Astrocyte (in vitro differentiated cells and primary cell): ENCODE results near the gene OR8K3. TPM values are rescaled to one million over a fixed set of nuclear protein-coding genes. Genes with fewer than 3 reads are reported as not detected.

Experiments used
- DNase-seq: peaks from one replicate; pipeline ENCODE4 v3.0.0-alpha.2; 2010; ENCODE audit warnings: low read depth
- FAIRE-seq: peaks from 2 replicates; lab custom pipeline; 2011; peaks lifted over from hg19 to GRCh38; lab: Jason Lieb, UNC
- H2AFZ ChIP-seq: 2 replicates; pipeline ENCODE4 v1.6.0; 2012; ENCODE audit warnings: low read depth, low read length, inconsistent platforms
- H3K27ac ChIP-seq: 2 replicates; pipeline ENCODE4 v1.5.1; 2011; ENCODE audit warnings: low read depth, low read length, inconsistent platforms
- H3K27me3 ChIP-seq: 2 replicates; pipeline ENCODE4 v1.6.0; 2011; ENCODE audit warnings: low read length, inconsistent platforms; ENCODE audit not compliant: insufficient read depth
- H3K36me3 ChIP-seq: 2 replicates; pipeline ENCODE4 v1.5.1; 2011; ENCODE audit warnings: low read length, inconsistent platforms; ENCODE audit not compliant: insufficient read depth
- H3K4me1 ChIP-seq: 2 replicates; pipeline ENCODE4 v1.5.1; 2011; ENCODE audit warnings: low read length, inconsistent platforms; ENCODE audit not compliant: insufficient read depth
- H3K4me2 ChIP-seq: 2 replicates; pipeline ENCODE4 v1.6.0; 2012; ENCODE audit warnings: low read length, inconsistent platforms
- H3K4me3 ChIP-seq: 2 replicates; pipeline ENCODE4 v1.5.1; 2011; ENCODE audit warnings: low read depth, mild to moderate bottlenecking, low read length, inconsistent platforms; ENCODE audit not compliant: insufficient read depth
- H3K79me2 ChIP-seq: 2 replicates; pipeline ENCODE4 v1.6.0; 2012; ENCODE audit warnings: mild to moderate bottlenecking, low read length, inconsistent platforms; ENCODE audit not compliant: insufficient read depth
- H3K9ac ChIP-seq: 2 replicates; pipeline ENCODE4 v1.6.0; 2012; ENCODE audit warnings: mild to moderate bottlenecking, low read length, inconsistent platforms
- H3K9me3 ChIP-seq: 2 replicates; pipeline ENCODE4 v1.5.1; 2012; ENCODE audit warnings: low read depth, mild to moderate bottlenecking, low read length, inconsistent platforms; ENCODE audit not compliant: insufficient read depth
- H4K20me1 ChIP-seq: 2 replicates; pipeline ENCODE4 v1.6.0; 2012; ENCODE audit warnings: low read length, inconsistent platforms; ENCODE audit not compliant: insufficient read depth
- H3K27ac Mint-ChIP-seq: one replicate; pipeline ENCODE4 v1.8.0; 2021; ENCODE audit warnings: mild to moderate bottlenecking, mixed read lengths; ENCODE audit not compliant: unreplicated experiment
- H3K27me3 Mint-ChIP-seq: one replicate; pipeline ENCODE4 v1.8.0; 2021; ENCODE audit warnings: low read depth, mixed read lengths; ENCODE audit not compliant: unreplicated experiment
- H3K36me3 Mint-ChIP-seq: one replicate; pipeline ENCODE4 v1.8.0; 2021; ENCODE audit warnings: low read depth, mixed read lengths; ENCODE audit not compliant: unreplicated experiment
- H3K4me1 Mint-ChIP-seq: one replicate; pipeline ENCODE4 v1.8.0; 2021; ENCODE audit warnings: low read depth, mixed read lengths; ENCODE audit not compliant: unreplicated experiment
- H3K4me3 Mint-ChIP-seq: one replicate; pipeline ENCODE4 v1.8.0; 2021; ENCODE audit warnings: mild to moderate bottlenecking, moderate library complexity, mixed read lengths; ENCODE audit not compliant: unreplicated experiment
- H3K9me3 Mint-ChIP-seq: one replicate; pipeline ENCODE4 v1.8.0; 2021; ENCODE audit warnings: mild to moderate bottlenecking, mixed read lengths; ENCODE audit not compliant: unreplicated experiment
- EZH2 ChIP-seq: IDR thresholded peaks from 2 replicates; pipeline ENCODE4 v1.6.1; 2012; ENCODE audit warnings: mild to moderate bottlenecking, low read length, inconsistent platforms; ENCODE audit not compliant: insufficient read depth
- total RNA-seq: library from RNA; stranded (reverse); gene quantifications from 2 replicates; pipeline ENCODE4 v1.2.1, GENCODE V29; 2021
- TF ChIP-seq, protein P1 (sequence below): IDR thresholded peaks from 2 replicates; pipeline ENCODE4 v1.5.1; 2011; ENCODE audit warnings: low read depth, mild to moderate bottlenecking, inconsistent platforms, low read length, moderate library complexity; ENCODE audit not compliant: insufficient read depth

Gene OR8K3
- total RNA-seq, 1 donor from 2014 or later: not detected

DNA sequence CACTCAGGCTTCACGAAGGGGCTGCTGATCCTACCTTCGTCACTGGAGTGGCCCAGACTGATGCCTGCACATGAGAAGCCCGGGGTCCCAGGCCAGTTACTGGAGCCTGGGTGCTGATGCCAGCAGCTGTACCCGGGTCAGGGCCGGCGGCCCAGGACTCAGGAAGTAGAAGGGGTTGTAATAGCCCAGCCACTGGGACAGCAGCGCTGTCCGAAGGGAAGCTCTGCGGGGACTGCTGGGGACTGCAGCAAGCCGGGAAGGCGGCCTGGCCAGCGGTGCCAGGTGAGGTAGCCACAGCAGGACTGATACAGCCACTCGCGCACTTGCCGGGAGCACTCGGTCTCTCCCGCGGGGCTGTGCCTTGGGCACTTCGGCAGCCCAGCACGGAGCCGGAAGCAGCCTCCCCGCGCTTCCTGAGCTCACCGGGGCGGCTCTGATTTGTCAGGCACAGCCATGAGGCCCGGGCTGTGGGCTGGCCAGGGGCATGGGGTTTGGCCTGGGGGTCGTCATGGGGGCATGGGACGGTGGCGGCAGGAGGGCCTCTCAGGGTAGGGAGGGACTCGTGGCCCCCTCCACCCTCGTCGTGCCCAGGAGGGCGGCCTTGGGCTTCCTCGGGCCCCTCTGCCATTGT lies 17.0 kb downstream of the OR8K3 start:
- Histone ChIP-seq H3K27ac (no peak overlapping the region), H3K4me3 (no peak overlapping the region), H3K9ac (no peak overlapping the region), H3K27me3 (no peaks in the 10 kb centered on the region), H2AFZ (no peak overlapping the region), H4K20me1 (no peaks in the 10 kb centered on the region), H3K36me3 (no peaks in the 10 kb centered on the region), H3K4me1 (no peaks in the 10 kb centered on the region), H3K4me2 (no peak overlapping the region), H3K9me3 (no peaks in the 10 kb centered on the region), H3K79me2 (no peaks in the 10 kb centered on the region)
- Mint-ChIP-seq H3K27me3 (no peaks in the 10 kb centered on the region), H3K36me3 (peaks cover 2% of the 10 kb centered on the region), H3K9me3 (no peaks in the 10 kb centered on the region), H3K4me3 (no peak overlapping the region), H3K27ac (no peak overlapping the region), H3K4me1 (peaks cover 9% of the 10 kb centered on the region)
- FAIRE-seq (no peak), DNase-seq (no peak)
- TF ChIP-seq EZH2: no peak
- TF ChIP-seq, protein P1, sequence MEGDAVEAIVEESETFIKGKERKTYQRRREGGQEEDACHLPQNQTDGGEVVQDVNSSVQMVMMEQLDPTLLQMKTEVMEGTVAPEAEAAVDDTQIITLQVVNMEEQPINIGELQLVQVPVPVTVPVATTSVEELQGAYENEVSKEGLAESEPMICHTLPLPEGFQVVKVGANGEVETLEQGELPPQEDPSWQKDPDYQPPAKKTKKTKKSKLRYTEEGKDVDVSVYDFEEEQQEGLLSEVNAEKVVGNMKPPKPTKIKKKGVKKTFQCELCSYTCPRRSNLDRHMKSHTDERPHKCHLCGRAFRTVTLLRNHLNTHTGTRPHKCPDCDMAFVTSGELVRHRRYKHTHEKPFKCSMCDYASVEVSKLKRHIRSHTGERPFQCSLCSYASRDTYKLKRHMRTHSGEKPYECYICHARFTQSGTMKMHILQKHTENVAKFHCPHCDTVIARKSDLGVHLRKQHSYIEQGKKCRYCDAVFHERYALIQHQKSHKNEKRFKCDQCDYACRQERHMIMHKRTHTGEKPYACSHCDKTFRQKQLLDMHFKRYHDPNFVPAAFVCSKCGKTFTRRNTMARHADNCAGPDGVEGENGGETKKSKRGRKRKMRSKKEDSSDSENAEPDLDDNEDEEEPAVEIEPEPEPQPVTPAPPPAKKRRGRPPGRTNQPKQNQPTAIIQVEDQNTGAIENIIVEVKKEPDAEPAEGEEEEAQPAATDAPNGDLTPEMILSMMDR: no peak

DNA sequence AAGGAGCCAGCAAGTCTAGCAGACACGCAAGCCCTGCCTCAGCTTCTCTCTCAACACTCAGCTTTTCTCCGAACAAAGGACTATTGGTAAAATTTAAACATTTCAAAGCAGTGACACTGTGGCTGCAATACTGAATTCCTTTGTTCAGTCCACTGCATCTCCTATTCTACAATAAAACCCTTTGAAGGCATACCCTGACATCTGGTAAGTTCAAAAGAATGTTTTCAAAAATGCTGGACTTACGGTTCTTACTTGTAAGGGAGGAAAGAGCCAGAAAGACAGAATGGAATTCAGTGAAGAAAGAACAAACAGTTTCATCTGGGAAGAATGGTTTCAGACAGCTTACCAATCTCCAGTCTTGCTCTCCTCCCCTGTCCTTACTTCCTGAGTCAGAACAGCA lies 18.2 kb downstream of the OR8K3 start:
- H3K27ac Mint-ChIP-seq: no peak overlapping the region
- Histone ChIP-seq H3K36me3 (no peaks in the 10 kb centered on the region), H3K9me3 (no peaks in the 10 kb centered on the region), H3K27ac (no peak overlapping the region), H3K27me3 (no peaks in the 10 kb centered on the region), H3K4me1 (no peaks in the 10 kb centered on the region), H2AFZ (no peak overlapping the region), H4K20me1 (no peaks in the 10 kb centered on the region), H3K4me2 (no peak overlapping the region), H3K79me2 (no peaks in the 10 kb centered on the region), H3K9ac (no peak overlapping the region), H3K4me3 (no peak overlapping the region)
- DNase-seq: no peak
- no peak overlapping the region for H3K4me3 Mint-ChIP-seq
- H3K4me1 Mint-ChIP-seq: peaks cover 9% of the 10 kb centered on the region
- FAIRE-seq: no peak
- H3K36me3 Mint-ChIP-seq: peaks cover 2% of the 10 kb centered on the region
- no peaks in the 10 kb centered on the region for H3K27me3 Mint-ChIP-seq
- TF ChIP-seq EZH2: no peak
- TF ChIP-seq, protein P1: no peak
- H3K9me3 Mint-ChIP-seq: no peaks in the 10 kb centered on the region

DNA sequence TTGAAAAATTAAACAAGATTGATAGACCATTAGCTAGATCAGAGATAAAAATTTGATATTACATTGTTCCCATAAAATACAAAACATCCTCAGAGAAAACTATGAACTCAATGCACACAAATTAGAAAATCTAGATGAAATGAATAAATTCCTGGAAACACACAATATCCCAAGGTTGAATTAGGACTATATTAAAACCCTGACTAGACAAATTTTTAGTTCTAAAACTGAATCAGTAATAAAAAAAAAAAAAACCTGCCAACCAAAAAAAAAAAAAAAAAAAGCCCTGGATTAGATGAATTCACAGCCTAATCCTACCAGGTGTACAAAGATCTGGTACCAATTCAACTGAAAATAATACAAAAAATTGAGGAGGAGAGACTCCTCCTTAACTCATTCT lies 25.3 kb downstream of the OR8K3 start:
- Mint-ChIP-seq H3K9me3 (no peaks in the 10 kb centered on the region), H3K4me1 (no peaks in the 10 kb centered on the region)
- H3K36me3 ChIP-seq: no peaks in the 10 kb centered on the region

More for the DNA sequence above, 25.3 kb downstream of the OR8K3 start:
- DNase-seq (no peak), FAIRE-seq (no peak)
- Histone ChIP-seq H3K9me3 (no peaks in the 10 kb centered on the region), H3K4me2 (no peak overlapping the region), H3K4me1 (no peaks in the 10 kb centered on the region), H3K79me2 (no peaks in the 10 kb centered on the region), H3K27me3 (no peaks in the 10 kb centered on the region), H3K4me3 (no peak overlapping the region), H2AFZ (no peak overlapping the region), H3K9ac (no peak overlapping the region), H3K27ac (no peak overlapping the region), H4K20me1 (no peaks in the 10 kb centered on the region)
- Mint-ChIP-seq H3K27ac (no peak overlapping the region), H3K27me3 (no peaks in the 10 kb centered on the region), H3K36me3 (no peaks in the 10 kb centered on the region), H3K4me3 (no peak overlapping the region)
- TF ChIP-seq, protein P1: no peak
- no peak for TF ChIP-seq EZH2
